VCaP (cell line): ENCODE data around the gene CMIP.

Experiments
- H3K27ac ChIP-seq: fragments of 450-650 bp; 2 replicates; pipeline ENCODE4 v1.5.1; 2017
- CTCF ChIP-seq: fragments of 450-650 bp; conservative IDR thresholded peaks from 2 replicates; pipeline ENCODE4 v1.5.1; 2017; ENCODE audit warnings: mild to moderate bottlenecking, moderate library complexity

The CMIP gene

GRCh38 chr16:81709016-81709900, 264.6 kb downstream of the CMIP start:
- no peak overlapping the region for H3K27ac ChIP-seq
- TF ChIP-seq CTCF = no peak

DNA sequence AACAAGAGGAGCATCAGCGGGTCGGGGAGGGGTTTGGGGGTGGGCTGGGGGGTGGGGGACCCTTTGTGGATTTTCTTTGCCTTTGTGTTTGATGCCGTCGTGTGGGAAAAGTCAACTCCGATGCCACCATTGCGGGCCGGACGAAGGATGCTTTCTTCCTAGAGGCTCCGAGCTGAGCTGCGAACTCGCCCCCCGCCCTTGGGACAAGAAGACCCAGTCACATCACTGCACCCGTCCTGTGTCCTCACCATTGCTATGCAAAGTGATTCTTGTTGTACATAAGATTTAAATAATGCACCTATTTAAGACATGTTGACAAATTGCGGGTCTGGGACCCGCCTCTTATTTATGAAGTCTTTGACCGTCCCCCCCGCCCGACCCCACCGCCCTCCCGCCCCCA, 265.4 kb downstream of the CMIP start:
- H3K27ac ChIP-seq = no peak overlapping the region
- TF ChIP-seq CTCF = no peak

GRCh38 chr16:81710596-81710995, 266.0 kb downstream of the CMIP start:
- H3K27ac ChIP-seq = no peak overlapping the region
- no peak for TF ChIP-seq CTCF

DNA sequence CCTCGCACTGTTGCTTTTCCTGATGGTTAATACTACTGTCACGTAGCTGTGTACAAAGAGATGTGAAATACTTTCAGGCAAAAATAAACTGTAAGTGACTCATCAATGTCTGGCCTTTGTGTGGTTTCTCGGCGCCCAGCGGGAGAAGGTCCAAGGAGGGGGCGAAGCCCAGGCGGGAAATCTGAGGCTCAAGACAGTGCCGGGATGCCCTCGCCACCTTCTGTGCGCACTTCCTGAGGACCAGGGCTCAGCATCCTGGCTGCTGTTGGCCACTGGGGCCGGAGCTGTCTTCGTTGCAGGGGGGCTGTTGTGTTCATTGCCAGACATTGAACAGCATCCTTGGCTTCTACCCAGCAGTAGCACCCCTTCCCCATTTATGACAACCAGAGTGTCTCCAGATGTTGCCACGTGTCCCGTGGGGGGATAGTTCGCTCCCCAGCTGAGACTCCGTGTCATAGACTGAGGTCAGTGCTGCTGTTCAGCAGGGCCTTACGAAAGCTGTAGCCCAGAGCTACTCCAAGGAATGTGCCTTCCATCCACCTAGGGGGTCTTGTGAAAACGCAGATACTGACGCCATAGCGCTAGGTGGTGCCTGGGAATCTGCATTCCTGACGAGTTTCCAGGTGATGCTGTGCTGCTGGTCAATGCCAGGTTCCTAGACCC, 267.2 kb downstream of the CMIP start:
- TF ChIP-seq CTCF = no peak

DNA sequence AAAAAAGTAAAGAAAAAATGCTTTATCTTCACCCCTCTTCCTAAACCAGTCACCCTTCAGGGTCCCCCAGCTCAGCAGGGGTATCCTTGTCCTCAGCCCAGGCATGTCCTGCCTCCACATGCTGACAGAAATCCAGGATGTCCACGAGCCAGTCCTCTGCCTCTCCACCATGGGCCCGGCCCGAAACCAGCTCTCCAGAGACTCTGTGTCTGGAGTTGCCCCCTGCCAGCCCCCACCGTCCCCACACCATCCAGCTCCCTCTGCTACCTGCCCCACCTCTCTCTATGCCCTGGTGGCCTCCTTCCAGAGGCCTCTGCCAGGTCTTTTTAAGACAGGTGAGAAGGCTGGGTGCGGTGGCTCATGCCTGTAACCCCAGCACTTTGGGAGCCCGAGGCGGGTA, 268.1 kb downstream of the CMIP start:
- no peak overlapping the region for H3K27ac ChIP-seq
- TF ChIP-seq CTCF = no peak

More for the DNA sequence above, 267.2 kb downstream of the CMIP start:
- no peak overlapping the region for H3K27ac ChIP-seq

GRCh38 chr16:81713295-81713772, 268.7 kb downstream of the CMIP start:
- no peak overlapping the region for H3K27ac ChIP-seq
- no peak for TF ChIP-seq CTCF

DNA sequence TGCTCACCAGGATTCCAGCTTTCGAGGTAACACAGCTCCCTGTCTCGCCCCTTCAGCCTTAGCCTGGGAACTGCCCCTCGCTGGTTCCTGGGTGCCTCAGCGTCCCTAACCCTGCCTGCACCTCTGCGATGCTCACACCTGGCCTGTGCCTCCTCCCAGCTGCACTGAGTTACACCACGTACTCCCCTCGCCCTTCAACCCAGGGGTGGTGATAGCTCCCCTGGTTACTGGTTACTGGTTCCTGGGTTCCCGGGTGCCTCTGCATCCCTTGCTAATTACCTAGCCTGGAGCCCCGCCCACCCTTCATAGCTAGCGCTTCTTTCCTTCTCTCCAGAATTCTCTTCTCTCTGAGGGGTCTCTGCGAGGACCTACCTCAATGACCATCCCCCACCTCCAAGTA, 269.2 kb downstream of the CMIP start:
- H3K27ac ChIP-seq = no peak overlapping the region
- TF ChIP-seq CTCF = no peak
